ENCODE results near the gene CYB5A. TPM values are rescaled to one million over a fixed set of nuclear protein-coding genes. Genes with fewer than 3 reads are reported as not detected.
A peak's percentile ranks its signal among the peaks of the same experiment; 100 is the strongest.

The CYB5A gene
- polyA plus RNA-seq, 1 of the 3 experiments (the other 2 are of a cell fraction): 42.1 TPM

DNA sequence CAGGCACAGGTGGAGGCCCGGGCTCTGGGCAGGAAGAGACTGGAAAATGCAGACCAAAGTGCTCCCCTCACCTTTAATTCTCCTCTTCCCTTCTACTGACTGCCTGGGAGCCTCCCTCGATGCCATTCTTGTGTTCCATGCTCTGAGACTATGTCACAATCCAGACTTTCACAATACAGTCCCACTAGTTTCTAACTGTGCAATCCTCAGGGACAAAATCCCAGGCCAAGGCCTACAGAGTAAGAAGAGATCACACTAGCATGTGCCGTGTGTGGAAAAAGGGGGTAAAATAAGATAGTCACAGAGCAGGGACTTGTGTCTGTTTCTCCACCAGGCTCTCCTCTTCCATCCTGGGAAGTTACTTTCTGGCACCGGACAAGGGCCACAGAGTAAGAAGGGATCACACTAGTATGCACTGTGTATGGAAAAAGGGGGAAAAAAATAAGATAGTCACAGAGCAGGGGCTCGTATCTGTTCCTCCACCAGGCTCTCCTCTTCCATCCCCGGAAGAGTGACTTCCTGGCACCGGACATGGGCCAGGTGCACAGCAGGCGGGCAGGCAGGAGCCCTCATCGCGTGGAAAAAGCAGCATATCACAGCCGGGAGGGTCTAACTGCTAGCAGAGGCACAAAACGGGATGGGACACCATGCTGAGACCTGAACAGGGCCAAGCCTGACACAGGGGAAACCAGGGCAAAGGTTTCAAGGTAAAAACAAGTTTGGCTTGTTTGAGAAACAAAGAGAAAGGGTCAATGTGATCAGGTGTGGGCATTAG, 9.6 kb downstream of the CYB5A start:
- no peaks in the 10 kb centered on the region for H3K27me3 ChIP-seq (ENCODE audit: insufficient read depth)
- no peak overlapping the region for H3K9ac ChIP-seq
- H3K4me3 ChIP-seq (ENCODE audit: low read depth in 2 of 2, low read length in 1 of 2): no peak overlapping the region
- TF ChIP-seq EP300 (IDR thresholded peaks at IDR 0.05; ENCODE audit: borderline replicate concordance in 1 of 2, low read depth in 1 of 2, low read length in 1 of 2) (no peak), GABPA (IDR thresholded peaks at IDR 0.05; ENCODE audit: low read depth) (no peak), GATA2 (CRISPR knock-in tag; IDR thresholded peaks at IDR 0.05) (no peak)
- TF ChIP-seq, protein P1, sequence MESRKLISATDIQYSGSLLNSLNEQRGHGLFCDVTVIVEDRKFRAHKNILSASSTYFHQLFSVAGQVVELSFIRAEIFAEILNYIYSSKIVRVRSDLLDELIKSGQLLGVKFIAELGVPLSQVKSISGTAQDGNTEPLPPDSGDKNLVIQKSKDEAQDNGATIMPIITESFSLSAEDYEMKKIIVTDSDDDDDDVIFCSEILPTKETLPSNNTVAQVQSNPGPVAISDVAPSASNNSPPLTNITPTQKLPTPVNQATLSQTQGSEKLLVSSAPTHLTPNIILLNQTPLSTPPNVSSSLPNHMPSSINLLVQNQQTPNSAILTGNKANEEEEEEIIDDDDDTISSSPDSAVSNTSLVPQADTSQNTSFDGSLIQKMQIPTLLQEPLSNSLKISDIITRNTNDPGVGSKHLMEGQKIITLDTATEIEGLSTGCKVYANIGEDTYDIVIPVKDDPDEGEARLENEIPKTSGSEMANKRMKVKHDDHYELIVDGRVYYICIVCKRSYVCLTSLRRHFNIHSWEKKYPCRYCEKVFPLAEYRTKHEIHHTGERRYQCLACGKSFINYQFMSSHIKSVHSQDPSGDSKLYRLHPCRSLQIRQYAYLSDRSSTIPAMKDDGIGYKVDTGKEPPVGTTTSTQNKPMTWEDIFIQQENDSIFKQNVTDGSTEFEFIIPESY (IDR thresholded peaks at IDR 0.05; ENCODE audit: borderline replicate concordance, low read depth): no peak
- TF ChIP-seq, protein P2, sequence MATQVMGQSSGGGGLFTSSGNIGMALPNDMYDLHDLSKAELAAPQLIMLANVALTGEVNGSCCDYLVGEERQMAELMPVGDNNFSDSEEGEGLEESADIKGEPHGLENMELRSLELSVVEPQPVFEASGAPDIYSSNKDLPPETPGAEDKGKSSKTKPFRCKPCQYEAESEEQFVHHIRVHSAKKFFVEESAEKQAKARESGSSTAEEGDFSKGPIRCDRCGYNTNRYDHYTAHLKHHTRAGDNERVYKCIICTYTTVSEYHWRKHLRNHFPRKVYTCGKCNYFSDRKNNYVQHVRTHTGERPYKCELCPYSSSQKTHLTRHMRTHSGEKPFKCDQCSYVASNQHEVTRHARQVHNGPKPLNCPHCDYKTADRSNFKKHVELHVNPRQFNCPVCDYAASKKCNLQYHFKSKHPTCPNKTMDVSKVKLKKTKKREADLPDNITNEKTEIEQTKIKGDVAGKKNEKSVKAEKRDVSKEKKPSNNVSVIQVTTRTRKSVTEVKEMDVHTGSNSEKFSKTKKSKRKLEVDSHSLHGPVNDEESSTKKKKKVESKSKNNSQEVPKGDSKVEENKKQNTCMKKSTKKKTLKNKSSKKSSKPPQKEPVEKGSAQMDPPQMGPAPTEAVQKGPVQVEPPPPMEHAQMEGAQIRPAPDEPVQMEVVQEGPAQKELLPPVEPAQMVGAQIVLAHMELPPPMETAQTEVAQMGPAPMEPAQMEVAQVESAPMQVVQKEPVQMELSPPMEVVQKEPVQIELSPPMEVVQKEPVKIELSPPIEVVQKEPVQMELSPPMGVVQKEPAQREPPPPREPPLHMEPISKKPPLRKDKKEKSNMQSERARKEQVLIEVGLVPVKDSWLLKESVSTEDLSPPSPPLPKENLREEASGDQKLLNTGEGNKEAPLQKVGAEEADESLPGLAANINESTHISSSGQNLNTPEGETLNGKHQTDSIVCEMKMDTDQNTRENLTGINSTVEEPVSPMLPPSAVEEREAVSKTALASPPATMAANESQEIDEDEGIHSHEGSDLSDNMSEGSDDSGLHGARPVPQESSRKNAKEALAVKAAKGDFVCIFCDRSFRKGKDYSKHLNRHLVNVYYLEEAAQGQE (IDR thresholded peaks at IDR 0.05; ENCODE audit: low read depth, low read length): no peak
- WGBS (ENCODE audit: low lambda C conversion rate): 73% methylated on average over 12 of the region's 12 CpGs
- H3K36me3 ChIP-seq (replicated peaks in 1 of 2; ENCODE audit: control insufficient read depth in 1 of 2, insufficient read depth in 2 of 2, low read length in 1 of 2): no peaks in the 10 kb centered on the region
- H3K9me3 ChIP-seq: no peaks in the 10 kb centered on the region
- H3K4me1 ChIP-seq (ENCODE audit: control insufficient read depth in 1 of 2, insufficient read depth in 2 of 2, low read depth in 1 of 2, low read length in 1 of 2): peaks cover 0 to 60% of the 10 kb centered on the region in 2 experiments; a peak in 2 of 4 replicates
- H3K4me2 ChIP-seq: no peak overlapping the region
- H3K27ac ChIP-seq (ENCODE audit: low read depth in 2 of 2, low read length in 1 of 2): peak overlapping the region in 1 of 2 experiments; percentile 57; a peak in 1 of 4 replicates
- CTCF ChIA-PET: interaction anchor here (0.8 kb wide), 1 partner anchor 60 kb away, joined by 4 read pairs; no protein-coding TSS in a partner anchor
- no peaks in the 10 kb centered on the region for H3K79me2 ChIP-seq (ENCODE audit: insufficient read depth)
- no peak overlapping the region for H2AFZ ChIP-seq (ENCODE audit: low read depth)
- no peaks in the 10 kb centered on the region for H4K20me1 ChIP-seq (ENCODE audit: insufficient read depth)
- POLR2A ChIA-PET: interaction anchor here (1.0 kb wide), 1 partner anchor 26 kb away, joined by 5 read pairs; no protein-coding TSS in a partner anchor
- DNase-seq: no peak
- H3F3A ChIP-seq (replicated peaks; ENCODE audit: insufficient read depth): no peaks in the 10 kb centered on the region
- H3K9me2 ChIP-seq: no peaks in the 10 kb centered on the region

DNA sequence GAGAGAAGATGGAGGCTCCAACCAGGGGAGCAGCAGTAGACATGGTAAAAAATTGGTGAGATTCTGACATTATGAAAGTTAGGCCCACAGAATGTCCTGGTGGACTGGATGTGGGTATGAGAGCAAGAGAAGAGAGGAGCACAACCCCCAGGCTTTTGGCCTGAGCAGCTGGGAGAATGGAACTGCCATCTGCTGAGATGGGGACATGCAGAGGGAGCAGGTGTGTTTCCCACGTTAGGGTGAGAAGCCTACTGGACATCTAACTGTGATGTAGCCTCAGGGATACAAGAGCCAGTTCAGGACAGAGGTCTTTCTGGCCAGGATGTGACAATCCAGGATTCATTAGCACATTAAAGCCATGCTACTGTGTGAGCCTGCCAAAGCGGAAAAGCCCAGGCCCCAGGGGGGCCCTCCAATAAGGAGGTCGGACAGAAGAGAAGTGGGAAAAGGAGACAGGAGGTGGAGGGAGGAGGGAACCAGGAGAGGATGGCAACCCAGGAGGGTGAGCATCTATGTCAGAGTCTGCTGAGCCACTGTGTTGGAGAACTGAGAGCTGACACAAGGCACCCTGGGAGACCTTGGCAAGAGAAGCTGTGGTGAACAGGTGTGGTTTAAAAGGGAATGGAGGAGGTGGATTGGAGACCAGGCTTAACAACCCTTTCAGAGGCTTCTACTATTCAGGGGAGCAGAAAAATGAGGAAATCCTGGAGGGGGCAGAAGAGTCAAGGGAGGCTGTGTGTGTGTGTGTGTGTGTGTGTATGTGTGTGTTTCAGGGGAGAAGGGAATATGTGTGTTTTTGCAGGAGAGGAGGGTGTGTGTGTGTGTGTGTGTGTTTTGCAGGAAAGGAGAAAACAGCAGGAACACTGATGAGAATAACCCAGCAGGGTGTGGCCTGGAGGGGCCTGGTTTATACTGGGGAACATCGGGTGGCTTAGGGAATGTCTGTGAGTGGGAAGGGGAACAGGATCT, 10.5 kb downstream of the CYB5A start:
- ChIA-PET CTCF (interaction anchor here (1.4 kb wide), 1 partner anchor 61 kb away, joined by 3 read pairs; no protein-coding TSS in a partner anchor), POLR2A (interaction anchor here (1.0 kb wide), 1 partner anchor 25 kb away, joined by 5 read pairs; no protein-coding TSS in a partner anchor)
- no peak for DNase-seq
- H3K36me3 ChIP-seq (replicated peaks in 1 of 2; ENCODE audit: control insufficient read depth in 1 of 2, insufficient read depth in 2 of 2, low read length in 1 of 2): no peaks in the 10 kb centered on the region
- H3K4me3 ChIP-seq (ENCODE audit: low read depth in 2 of 2, low read length in 1 of 2): no peak overlapping the region
- H3K79me2 ChIP-seq (ENCODE audit: insufficient read depth): no peaks in the 10 kb centered on the region
- H3K9me2 ChIP-seq: no peaks in the 10 kb centered on the region
- TF ChIP-seq EP300 (IDR thresholded peaks at IDR 0.05; ENCODE audit: borderline replicate concordance in 1 of 2, low read depth in 1 of 2, low read length in 1 of 2) (peak in 1 of 2 experiments; percentile 35; a peak in 1 of 4 replicates), CHD2 (IDR thresholded peaks at IDR 0.05; ENCODE audit: low read length, partially characterized antibody) (no peak)
- H3K4me1 ChIP-seq (ENCODE audit: control insufficient read depth in 1 of 2, insufficient read depth in 2 of 2, low read depth in 1 of 2, low read length in 1 of 2): peaks cover 0 to 67% of the 10 kb centered on the region in 2 experiments; a peak in 2 of 4 replicates
- H3F3A ChIP-seq (replicated peaks; ENCODE audit: insufficient read depth): no peaks in the 10 kb centered on the region
- no peak overlapping the region for H3K9ac ChIP-seq
- no peaks in the 10 kb centered on the region for H3K27me3 ChIP-seq (ENCODE audit: insufficient read depth)
- peak overlapping the region in 1 of 2 experiments; percentile 57; a peak in 2 of 4 replicates for H3K27ac ChIP-seq (ENCODE audit: low read depth in 2 of 2, low read length in 1 of 2)
- no peak overlapping the region for H3K4me2 ChIP-seq
- no peaks in the 10 kb centered on the region for H4K20me1 ChIP-seq (ENCODE audit: insufficient read depth)
- WGBS (ENCODE audit: low lambda C conversion rate): 69% methylated on average over 4 of the region's 4 CpGs
- no peak overlapping the region for H2AFZ ChIP-seq (ENCODE audit: low read depth)
- no peaks in the 10 kb centered on the region for H3K9me3 ChIP-seq
